NCI-H1105 treated with DMSO at 0.1 percent for 48 hours (cell line): ENCODE measurements around the gene INHBC.
"Not testable (repeated sequence)": the region's sequence is repeated elsewhere in the genome, so short reads cannot be mapped to it uniquely, and the experiment has no call there.

ENCODE experiments used
- DNase-seq: peaks from one replicate; lab custom pipeline; 2025; lab: John Stamatoyannopoulos, UW

The INHBC gene

GRCh38 chr12:57434517-57435223 lies at the start of gene INHBC:
TSS of gene INHBC (plus strand) at chr12:57434784. CDS start at chr12:57434887, 103 bp downstream.
- DNase-seq, result no peak

DNA sequence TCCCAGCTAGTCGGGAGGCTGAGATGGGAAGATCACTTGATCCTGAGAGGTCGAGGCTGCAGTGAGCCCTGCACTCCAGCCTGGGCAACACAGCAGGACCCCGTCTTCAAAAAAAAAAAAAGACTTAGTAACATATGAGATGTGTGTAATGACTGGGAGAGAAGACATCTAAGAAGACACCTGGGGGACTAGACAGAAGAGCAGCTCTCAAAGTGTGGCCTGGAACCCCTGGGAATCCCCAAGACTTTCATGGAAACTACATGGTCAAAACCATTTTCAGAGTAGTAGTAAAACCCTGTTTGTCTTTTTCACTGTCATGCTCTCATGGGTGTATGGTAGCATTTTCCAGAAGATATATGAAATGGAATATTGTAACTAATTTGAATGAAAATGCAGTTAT lies 49.0 kb upstream of the INHBC start:
- no peak for DNase-seq

DNA sequence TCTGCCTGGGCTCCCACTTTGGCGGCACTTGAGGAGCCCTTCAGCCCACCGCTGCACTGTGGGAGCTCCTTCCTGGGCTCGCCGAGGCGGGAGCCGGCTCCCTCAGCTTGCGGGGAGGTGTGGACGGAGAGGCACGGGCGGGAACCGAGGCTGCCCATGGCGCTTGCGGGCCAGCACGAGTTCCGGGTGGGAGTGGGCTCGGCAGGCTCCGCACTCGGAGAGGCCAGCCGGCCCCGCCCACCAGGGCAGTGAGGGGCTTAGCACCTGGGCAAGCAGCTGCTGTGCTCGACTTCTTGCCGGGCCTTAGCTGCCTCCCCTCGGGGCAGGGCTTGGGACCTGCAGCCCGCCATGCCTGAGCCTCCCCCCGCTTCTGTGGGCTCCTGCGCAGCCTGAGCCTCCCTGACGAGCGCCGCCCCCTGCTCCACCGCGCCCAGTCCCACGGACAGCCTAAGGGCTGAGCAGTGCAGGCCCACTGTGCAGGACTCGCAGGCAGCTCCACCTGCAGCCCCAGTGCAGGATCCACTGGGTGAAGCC lies 48.3 kb upstream of the INHBC start:
- no peak for DNase-seq

GRCh38 chr12:57388425-57388824 lies 46.2 kb upstream of the INHBC start:
- no peak for DNase-seq

DNA sequence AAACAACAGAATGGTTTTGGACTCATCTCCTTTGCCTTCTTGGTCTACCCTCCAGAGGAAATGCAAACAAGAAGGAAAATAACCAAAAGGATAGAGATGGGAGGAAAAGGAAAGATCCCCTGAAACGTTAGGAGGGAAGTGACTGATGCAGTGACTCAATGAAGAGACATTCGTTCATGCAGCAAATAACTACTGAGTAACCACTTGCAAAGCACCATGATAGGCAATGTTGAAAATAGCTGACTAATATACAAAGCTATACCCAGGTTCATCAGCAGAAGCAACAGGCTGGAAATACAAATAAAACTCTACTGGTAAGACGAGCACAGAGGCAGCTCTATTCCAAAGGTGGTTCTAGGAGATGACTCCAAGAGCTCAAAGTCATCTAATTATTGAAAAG lies 45.6 kb upstream of the INHBC start:
- DNase-seq, result no peak

GRCh38 chr12:57390174-57390573 lies 44.4 kb upstream of the INHBC start:
- DNase-seq, result no peak

DNA sequence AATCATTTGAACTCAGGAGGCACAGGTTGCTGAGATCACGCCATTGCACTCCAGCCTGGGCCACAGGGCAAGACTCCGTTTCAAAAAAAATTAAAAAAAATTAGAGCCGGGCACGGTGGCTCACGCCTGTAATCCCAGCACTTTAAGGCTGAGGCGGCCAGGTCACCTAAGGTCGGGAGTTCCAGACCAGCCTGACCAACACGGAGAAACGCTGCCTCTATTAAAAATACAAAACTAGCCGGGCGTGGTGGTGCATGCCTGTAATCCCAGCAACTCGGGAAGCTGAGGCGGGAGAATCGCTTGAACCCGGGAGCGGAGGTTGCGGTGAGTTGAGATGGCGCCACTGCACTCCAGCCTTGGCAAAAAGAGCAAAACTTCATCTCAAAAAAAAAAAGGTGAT lies 39.5 kb upstream of the INHBC start:
- no peak for DNase-seq

GRCh38 chr12:57397441-57397840 lies 37.1 kb upstream of the INHBC start:
- DNase-seq, result no peak

DNA sequence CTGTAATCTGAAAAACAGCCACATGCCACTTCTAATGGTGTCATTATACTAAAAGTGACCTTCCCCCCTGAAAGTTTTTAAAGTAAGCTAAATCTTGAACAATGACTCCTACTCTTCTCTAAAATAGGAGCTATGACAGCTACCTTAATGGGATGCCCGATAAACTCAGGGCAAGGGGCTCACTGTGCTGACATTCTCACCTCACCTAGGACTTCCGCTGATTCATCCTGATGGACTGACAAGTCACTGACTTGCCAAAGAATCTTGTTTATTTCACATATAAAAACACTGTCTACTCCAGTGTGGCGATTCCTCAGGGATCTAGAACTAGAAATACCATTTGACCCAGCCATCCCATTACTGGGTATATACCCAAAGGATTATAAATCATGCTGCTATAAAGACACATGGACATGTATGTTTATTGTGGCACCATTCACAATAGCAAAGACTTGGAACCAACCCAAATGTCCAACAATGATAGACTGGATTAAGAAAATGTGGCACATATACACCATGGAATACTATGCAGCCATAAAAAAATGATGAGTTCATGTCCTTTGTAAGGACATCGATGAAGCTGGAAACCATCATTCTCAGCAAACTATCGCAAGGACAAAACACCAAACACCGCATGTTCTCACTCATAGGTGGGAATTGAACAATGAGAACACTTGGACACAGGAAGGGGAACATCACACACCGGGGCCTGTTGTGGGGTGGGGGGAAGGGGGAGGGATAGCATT lies 34.7 kb upstream of the INHBC start:
- not testable (repeated sequence) for DNase-seq

GRCh38 chr12:57401165-57401564 lies 33.4 kb upstream of the INHBC start:
- DNase-seq, result no peak

DNA sequence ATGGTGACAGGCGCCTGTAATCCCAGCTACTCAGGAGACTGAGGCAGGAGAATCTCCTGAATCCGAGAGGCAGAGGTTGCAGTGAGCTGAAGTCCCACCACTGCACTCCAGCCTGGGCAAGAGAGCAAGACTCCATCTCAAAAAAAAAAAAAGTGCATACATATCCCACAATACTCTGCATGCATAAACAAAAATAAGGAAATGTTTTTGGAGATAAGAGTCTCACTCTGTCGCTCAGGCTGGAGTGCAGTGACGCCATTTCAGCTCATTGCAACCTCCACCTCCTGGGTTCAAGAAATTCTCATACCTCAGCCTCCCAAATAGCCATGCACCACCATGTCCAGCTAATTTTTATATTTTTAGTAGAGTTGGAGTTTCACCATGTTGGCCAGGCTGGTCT lies 32.4 kb upstream of the INHBC start:
- DNase-seq, result not testable (repeated sequence)

DNA sequence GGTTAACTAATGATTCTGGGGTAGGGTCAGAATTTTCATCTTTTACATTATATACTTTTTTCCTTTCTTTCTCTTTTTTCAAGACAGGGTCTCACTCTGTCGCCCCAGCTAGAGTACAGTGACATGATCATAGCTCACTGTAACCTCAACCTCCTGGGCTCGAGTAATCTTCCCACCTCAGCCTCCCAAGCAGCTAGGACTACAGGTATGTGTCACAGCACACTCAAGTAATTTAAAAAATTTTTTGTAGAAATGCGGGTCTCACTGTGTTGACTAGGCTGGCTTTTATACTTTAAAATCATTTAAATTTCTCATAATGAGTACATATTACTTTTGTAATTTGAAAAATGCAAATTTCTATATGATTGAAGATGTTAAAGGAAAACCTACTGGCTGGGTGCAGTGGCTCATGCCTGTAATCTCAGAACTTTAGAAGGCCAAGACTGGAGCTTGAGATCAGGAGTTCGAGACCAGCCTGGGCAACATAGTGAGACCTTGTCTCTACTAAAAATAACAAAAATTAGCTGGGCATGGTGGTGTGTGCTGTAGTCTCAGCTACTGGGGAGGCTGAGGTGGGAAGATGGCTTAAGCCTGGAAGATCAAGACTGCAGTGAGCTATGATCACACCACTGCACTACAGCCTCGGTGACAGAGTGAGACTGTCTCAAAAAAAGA lies 29.5 kb upstream of the INHBC start:
- DNase-seq, result no peak

DNA sequence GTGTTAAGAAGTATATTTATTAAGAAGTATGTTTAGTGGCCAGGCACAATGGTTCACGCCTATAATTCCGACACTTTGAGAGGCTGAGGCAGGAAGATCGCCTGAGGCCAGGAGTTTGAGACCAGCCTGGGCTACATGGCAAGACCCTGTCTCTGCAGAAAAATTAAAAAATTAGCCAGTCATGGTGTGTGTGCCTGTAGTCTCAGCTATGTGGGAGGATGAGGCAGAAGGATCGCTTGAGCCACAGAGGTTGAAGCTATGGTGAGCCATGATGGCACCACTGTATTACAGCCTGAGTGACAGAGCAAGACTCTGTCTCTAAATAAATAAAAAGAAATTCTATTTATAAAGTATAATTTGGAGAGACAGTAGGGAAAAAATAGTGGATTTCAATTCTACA lies 24.1 kb upstream of the INHBC start:
- no peak for DNase-seq

DNA sequence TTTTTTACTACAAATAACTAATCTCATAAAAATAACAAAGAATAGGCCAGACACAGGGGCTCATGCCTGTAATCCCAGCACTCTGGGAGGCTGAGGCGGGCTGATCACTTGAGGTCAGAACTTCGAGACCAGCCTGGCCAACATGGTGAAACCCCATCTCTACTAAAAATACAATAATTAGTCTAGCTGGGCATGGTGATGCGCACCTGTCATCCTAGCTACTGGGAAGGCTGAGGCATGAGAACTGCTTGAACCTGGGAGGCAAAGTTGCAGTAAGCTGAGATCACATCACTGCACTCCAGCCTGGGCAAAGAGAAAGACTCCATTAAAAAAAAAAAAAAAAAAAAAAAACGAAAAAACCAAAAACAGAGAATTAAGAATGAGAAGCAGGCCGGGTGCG lies 20.4 kb upstream of the INHBC start:
- DNase-seq, result not testable (repeated sequence)

GRCh38 chr12:57415088-57415487 lies 19.5 kb upstream of the INHBC start:
- no peak for DNase-seq

- DNase-seq, result no peak
Measured at GRCh38 chr12:57416039-57416996, 18.3 kb upstream of the INHBC start.

- DNase-seq, result no peak
Measured at GRCh38 chr12:57418255-57418654, 16.3 kb upstream of the INHBC start.

- DNase-seq, result no peak
Measured at GRCh38 chr12:57419495-57419894, 15.1 kb upstream of the INHBC start.

- no peak for DNase-seq
Measured at GRCh38 chr12:57420482-57420881, 14.1 kb upstream of the INHBC start.

- not testable (repeated sequence) for DNase-seq
Measured at GRCh38 chr12:57426948-57427347, 7.6 kb upstream of the INHBC start.

DNA sequence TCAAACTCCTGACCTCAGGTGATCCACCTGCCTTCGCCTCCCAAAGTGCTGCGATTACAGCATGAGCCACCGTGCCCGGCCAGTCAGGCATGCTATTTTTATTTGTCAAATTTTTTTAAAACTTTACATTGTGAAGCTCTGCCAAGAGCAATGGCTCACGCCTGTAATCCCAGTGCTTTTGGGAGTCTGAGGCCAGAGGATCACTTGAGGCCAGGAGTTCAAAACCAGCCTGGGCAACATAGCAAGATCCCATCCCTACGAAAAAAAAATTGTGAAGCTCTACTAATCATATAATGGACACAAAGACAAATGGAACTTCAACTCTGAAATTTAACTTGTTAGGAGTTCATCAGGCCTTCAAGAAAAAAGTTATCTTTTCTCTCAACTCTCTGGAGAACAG lies 5.6 kb upstream of the INHBC start:
- no peak for DNase-seq
